A549 treated with RU486 at 1 μM for 4 hours (cell line): ENCODE data around the gene CRLF2. TPM values are rescaled to one million over a fixed set of nuclear protein-coding genes. Genes with fewer than 3 reads are reported as not detected.

Experiments
- total RNA-seq: library from RNA; stranded (reverse); fragments of 200-300 nt; extraction: Qiagen RNA extraction; gene quantifications from 5 replicates; pipeline ENCODE4 v1.2.3, GENCODE V29; 2022; ENCODE audit warnings: low read depth

The CRLF2 gene, protein sequence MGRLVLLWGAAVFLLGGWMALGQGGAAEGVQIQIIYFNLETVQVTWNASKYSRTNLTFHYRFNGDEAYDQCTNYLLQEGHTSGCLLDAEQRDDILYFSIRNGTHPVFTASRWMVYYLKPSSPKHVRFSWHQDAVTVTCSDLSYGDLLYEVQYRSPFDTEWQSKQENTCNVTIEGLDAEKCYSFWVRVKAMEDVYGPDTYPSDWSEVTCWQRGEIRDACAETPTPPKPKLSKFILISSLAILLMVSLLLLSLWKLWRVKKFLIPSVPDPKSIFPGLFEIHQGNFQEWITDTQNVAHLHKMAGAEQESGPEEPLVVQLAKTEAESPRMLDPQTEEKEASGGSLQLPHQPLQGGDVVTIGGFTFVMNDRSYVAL
- total RNA-seq, result 1.3 to 1.8 TPM (median 1.5 TPM) in 5 replicates

GRCh38 chrX:1212532-1212931 is at the start of gene CRLF2:
CRLF2 (minus strand) TSS chrX:1212649; CDS start chrX:1212634, 15 bp downstream.

Other genes starting within 250 kb of the CRLF2 start
- gene CSF2RA, start 56.2 kb upstream of the CRLF2 start, total RNA-seq, result 4.1 to 5.3 TPM (median 4.7 TPM) in 5 replicates
- 0.15 to 0.30 TPM (median 0.21 TPM) in 5 replicates for gene IL3RA, start 124.1 kb upstream of the CRLF2 start, total RNA-seq
- 405 to 497 TPM (median 446 TPM) in 5 replicates for gene SLC25A6, start 179.5 kb upstream of the CRLF2 start, total RNA-seq
- gene ASMTL, start 240.3 kb upstream of the CRLF2 start, total RNA-seq, result 17.1 to 20.1 TPM (median 18.2 TPM) in 5 replicates